ENCODE data around the gene SOX18. TPM values are rescaled to one million over a fixed set of nuclear protein-coding genes. Genes with fewer than 3 reads are reported as not detected.

SOX18 gene
- total and polyA plus RNA-seq, 2 of the 13 experiments (the other 11 are each of a cell fraction or from before 2014, with no cell fraction given) = 1.6 to 1.9 TPM

DNA sequence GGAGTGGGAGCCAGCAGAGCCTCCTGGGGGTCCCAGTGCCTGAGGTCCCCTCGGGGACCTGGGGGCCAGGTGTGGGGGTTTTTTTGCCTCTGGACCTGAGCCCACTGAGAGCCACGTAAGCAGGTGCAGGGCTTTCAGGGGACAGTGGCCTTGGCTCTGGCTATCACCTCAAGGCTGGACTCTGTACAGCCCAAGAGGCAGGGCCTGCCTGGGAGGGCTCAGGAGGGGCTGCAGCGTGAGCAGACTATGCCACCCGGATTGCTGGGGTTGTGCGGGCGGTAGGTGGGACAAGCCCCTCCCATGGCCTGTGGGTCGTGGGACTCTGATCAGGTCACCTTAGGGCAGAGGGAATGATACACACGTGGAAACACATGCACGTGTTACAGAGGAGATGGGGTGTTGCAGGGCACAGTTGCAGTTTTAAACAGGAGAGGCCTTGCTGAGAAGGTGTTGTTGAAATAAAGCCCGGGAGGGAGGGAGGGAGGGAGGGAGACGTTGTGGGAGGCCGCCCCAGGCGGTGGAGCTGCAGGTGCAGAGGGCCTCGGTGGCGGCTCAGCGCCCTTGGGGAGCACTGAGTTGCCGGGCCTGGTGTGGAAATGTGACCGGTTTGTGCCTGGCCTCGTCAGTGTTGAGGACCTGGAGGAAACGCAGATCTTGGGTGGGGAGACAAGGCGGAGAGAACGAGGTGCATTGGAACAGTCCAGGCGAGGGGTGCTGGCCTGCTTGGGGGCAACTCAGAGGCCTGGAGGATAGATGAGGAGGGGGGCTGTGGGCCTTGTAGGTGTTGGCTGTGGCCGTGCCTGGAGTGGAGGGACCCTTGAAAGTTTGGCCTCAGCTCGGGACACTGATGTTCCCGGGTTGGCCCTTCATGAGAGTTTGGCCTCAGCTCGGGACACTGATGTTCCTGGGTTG, 15.9 kb upstream of the SOX18 start (continued):
- TF ChIP-seq ZMYM2 (CRISPR knock-in tag; IDR thresholded peaks at IDR 0.05) (peak; percentile 76; the same call in 1 of the 2 replicates), LCORL (IDR thresholded peaks at IDR 0.05) (no peak), LCORL (CRISPR knock-in tag; IDR thresholded peaks at IDR 0.05) (peak; percentile 83), TEAD2 (CRISPR knock-in tag; IDR thresholded peaks at IDR 0.05) (peak; percentile 65; the same call in 1 of the 2 replicates), ZNF607 (CRISPR knock-in tag; IDR thresholded peaks at IDR 0.05; ENCODE audit: borderline replicate concordance) (peak; percentile 63), ARNT2 (CRISPR knock-in tag; IDR thresholded peaks at IDR 0.05; ENCODE audit: low read depth) (0 out of 2 replicates have a peak, but pooled peaks have one; percentile 40), NR1H2 (CRISPR knock-in tag; IDR thresholded peaks at IDR 0.05; ENCODE audit: borderline replicate concordance, low read depth) (0 out of 2 replicates have a peak, but pooled peaks have one; percentile 76), ZNF34 (CRISPR knock-in tag; IDR thresholded peaks at IDR 0.05; ENCODE audit: borderline replicate concordance) (no peak), ZNF660 (CRISPR knock-in tag; IDR thresholded peaks at IDR 0.05; ENCODE audit: borderline replicate concordance, low read depth) (no peak), MIER2 (CRISPR knock-in tag; IDR thresholded peaks at IDR 0.05) (no peak), ZNF143 (CRISPR knock-in tag; IDR thresholded peaks at IDR 0.05) (no peak; the same call in 1 of the 2 replicates), RORA (CRISPR knock-in tag; IDR thresholded peaks at IDR 0.05) (no peak), ZNF138 (CRISPR knock-in tag; IDR thresholded peaks at IDR 0.05; ENCODE audit: low read depth) (peak; percentile 66; the same call in 1 of the 2 replicates), KDM3A (CRISPR knock-in tag; IDR thresholded peaks at IDR 0.05; ENCODE audit: low read depth) (no peak), KLF6 (CRISPR knock-in tag; IDR thresholded peaks at IDR 0.05) (no peak)
- TF ChIP-seq, protein P1, sequence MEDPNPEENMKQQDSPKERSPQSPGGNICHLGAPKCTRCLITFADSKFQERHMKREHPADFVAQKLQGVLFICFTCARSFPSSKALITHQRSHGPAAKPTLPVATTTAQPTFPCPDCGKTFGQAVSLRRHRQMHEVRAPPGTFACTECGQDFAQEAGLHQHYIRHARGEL (CRISPR knock-in tag; IDR thresholded peaks at IDR 0.05) = no peak
- TF ChIP-seq, protein P2, sequence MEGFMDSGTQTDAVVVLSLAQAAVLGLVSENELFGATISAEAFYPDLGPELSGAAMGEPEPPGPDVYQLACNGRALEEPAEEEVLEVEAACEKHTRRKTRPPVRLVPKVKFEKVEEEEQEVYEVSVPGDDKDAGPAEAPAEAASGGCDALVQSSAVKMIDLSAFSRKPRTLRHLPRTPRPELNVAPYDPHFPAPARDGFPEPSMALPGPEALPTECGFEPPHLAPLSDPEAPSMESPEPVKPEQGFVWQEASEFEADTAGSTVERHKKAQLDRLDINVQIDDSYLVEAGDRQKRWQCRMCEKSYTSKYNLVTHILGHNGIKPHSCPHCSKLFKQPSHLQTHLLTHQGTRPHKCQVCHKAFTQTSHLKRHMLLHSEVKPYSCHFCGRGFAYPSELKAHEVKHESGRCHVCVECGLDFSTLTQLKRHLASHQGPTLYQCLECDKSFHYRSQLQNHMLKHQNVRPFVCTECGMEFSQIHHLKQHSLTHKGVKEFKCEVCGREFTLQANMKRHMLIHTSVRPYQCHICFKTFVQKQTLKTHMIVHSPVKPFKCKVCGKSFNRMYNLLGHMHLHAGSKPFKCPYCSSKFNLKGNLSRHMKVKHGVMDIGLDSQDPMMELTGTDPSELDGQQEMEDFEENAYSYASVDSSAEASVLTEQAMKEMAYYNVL (CRISPR knock-in tag; IDR thresholded peaks at IDR 0.05; ENCODE audit: borderline replicate concordance) = peak; percentile 83; the same call in 1 of the 2 replicates
- TF ChIP-seq, protein P3, sequence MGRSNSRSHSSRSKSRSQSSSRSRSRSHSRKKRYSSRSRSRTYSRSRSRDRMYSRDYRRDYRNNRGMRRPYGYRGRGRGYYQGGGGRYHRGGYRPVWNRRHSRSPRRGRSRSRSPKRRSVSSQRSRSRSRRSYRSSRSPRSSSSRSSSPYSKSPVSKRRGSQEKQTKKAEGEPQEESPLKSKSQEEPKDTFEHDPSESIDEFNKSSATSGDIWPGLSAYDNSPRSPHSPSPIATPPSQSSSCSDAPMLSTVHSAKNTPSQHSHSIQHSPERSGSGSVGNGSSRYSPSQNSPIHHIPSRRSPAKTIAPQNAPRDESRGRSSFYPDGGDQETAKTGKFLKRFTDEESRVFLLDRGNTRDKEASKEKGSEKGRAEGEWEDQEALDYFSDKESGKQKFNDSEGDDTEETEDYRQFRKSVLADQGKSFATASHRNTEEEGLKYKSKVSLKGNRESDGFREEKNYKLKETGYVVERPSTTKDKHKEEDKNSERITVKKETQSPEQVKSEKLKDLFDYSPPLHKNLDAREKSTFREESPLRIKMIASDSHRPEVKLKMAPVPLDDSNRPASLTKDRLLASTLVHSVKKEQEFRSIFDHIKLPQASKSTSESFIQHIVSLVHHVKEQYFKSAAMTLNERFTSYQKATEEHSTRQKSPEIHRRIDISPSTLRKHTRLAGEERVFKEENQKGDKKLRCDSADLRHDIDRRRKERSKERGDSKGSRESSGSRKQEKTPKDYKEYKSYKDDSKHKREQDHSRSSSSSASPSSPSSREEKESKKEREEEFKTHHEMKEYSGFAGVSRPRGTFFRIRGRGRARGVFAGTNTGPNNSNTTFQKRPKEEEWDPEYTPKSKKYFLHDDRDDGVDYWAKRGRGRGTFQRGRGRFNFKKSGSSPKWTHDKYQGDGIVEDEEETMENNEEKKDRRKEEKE (IDR thresholded peaks at IDR 0.05) = no peak
- TF ChIP-seq, protein P4, sequence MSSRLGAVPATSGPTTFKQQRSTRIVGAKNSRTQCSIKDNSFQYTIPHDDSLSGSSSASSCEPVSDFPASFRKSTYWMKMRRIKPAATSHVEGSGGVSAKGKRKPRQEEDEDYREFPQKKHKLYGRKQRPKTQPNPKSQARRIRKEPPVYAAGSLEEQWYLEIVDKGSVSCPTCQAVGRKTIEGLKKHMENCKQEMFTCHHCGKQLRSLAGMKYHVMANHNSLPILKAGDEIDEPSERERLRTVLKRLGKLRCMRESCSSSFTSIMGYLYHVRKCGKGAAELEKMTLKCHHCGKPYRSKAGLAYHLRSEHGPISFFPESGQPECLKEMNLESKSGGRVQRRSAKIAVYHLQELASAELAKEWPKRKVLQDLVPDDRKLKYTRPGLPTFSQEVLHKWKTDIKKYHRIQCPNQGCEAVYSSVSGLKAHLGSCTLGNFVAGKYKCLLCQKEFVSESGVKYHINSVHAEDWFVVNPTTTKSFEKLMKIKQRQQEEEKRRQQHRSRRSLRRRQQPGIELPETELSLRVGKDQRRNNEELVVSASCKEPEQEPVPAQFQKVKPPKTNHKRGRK (CRISPR knock-in tag; IDR thresholded peaks at IDR 0.05) = 0 out of 2 replicates have a peak, but pooled peaks have one; percentile 23
- TF ChIP-seq, protein P5, sequence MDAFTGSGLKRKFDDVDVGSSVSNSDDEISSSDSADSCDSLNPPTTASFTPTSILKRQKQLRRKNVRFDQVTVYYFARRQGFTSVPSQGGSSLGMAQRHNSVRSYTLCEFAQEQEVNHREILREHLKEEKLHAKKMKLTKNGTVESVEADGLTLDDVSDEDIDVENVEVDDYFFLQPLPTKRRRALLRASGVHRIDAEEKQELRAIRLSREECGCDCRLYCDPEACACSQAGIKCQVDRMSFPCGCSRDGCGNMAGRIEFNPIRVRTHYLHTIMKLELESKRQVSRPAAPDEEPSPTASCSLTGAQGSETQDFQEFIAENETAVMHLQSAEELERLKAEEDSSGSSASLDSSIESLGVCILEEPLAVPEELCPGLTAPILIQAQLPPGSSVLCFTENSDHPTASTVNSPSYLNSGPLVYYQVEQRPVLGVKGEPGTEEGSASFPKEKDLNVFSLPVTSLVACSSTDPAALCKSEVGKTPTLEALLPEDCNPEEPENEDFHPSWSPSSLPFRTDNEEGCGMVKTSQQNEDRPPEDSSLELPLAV (CRISPR knock-in tag; conservative IDR thresholded peaks at IDR 0.05; ENCODE audit: low read depth) = 0 out of 2 replicates have a peak, but pooled peaks have one; percentile 77

Measured in HepG2 (cell line).